ENCODE data around the gene CAMTA2.

CAMTA2 gene

GRCh38 chr17:4948166-4948930 lies 39.1 kb downstream of the CAMTA2 start, which contains the start of gene PFN1:
PFN1 (minus strand) TSS chr17:4948530; CDS start chr17:4948394, 136 bp downstream.
- peak; percentile 74 for DNase-seq (ENCODE audit: low read depth)

- DNase-seq (ENCODE audit: low read depth): no peak
Observed at GRCh38 chr17:4947411-4948165, 39.9 kb downstream of the CAMTA2 start.

- DNase-seq (ENCODE audit: low read depth): no peak
Observed at GRCh38 chr17:4947010-4947410, 40.5 kb downstream of the CAMTA2 start.

- DNase-seq (ENCODE audit: low read depth): no peak
Observed at GRCh38 chr17:4946312-4946976, 41.0 kb downstream of the CAMTA2 start.

GRCh38 chr17:4945944-4946280 lies 41.6 kb downstream of the CAMTA2 start:
- no peak for DNase-seq (ENCODE audit: low read depth)

GRCh38 chr17:4945176-4945943 lies 42.1 kb downstream of the CAMTA2 start:
- DNase-seq (ENCODE audit: low read depth): peak; percentile 68

- no peak for DNase-seq (ENCODE audit: low read depth)
Observed at GRCh38 chr17:4944554-4945175, 42.8 kb downstream of the CAMTA2 start.

GRCh38 chr17:4944163-4944553 lies 43.3 kb downstream of the CAMTA2 start:
- no peak for DNase-seq (ENCODE audit: low read depth)

GRCh38 chr17:4942760-4943508 lies 44.5 kb downstream of the CAMTA2 start:
- DNase-seq (ENCODE audit: low read depth): no peak

GRCh38 chr17:4941319-4941610 lies 46.2 kb downstream of the CAMTA2 start:
- DNase-seq (ENCODE audit: low read depth): no peak

- DNase-seq (ENCODE audit: low read depth): no peak
Observed at GRCh38 chr17:4940555-4941318, 46.7 kb downstream of the CAMTA2 start.

GRCh38 chr17:4939796-4940554 lies 47.5 kb downstream of the CAMTA2 start, which contains the start of the genes RNF167 and SLC25A11:
RNF167 (plus strand) TSS chr17:4940268; CDS start chr17:4940910, 642 bp downstream.
SLC25A11 (minus strand) TSS chr17:4940046; CDS start chr17:4939910, 136 bp downstream.
- DNase-seq (ENCODE audit: low read depth): peak; percentile 97

- DNase-seq (ENCODE audit: low read depth): no peak
Observed at GRCh38 chr17:4939546-4939795, 48.0 kb downstream of the CAMTA2 start.

GRCh38 chr17:4938688-4939545 lies 48.6 kb downstream of the CAMTA2 start:
- DNase-seq (ENCODE audit: low read depth): no peak

- no peak for DNase-seq (ENCODE audit: low read depth)
Observed at GRCh38 chr17:4938069-4938491, 49.4 kb downstream of the CAMTA2 start.

- DNase-seq (ENCODE audit: low read depth): no peak
Observed at GRCh38 chr17:4937553-4937952, 49.9 kb downstream of the CAMTA2 start.

GRCh38 chr17:4936436-4936835 lies 51.0 kb downstream of the CAMTA2 start:
- no peak for DNase-seq (ENCODE audit: low read depth)

GRCh38 chr17:4935650-4936049 lies 51.8 kb downstream of the CAMTA2 start:
- no peak for DNase-seq (ENCODE audit: low read depth)

Measured in GM04503 (cell line).